Sigmoid colon (tissue), 3 donors: ENCODE data around the gene DGKI.

Source experiments
- POLR2A ChIP-seq, 2 donors: fragments of 450-650 bp; IDR thresholded peaks; one replicate each; pipeline ENCODE4 v1.6.1; 2016; ENCODE audit warnings: antibody characterized with exemption in 2 of 2, mild to moderate bottlenecking in 2 of 2, moderate library complexity in 2 of 2
- TF ChIP-seq, protein P1 (sequence below), 4 experiments: fragments of 450-650 bp in 3 of 4; fragments of 200-600 bp in 1 of 4; IDR thresholded peaks; one replicate each; pipeline ENCODE4 v1.5.1; 2016 to 2019; ENCODE audit warnings: antibody characterized with exemption in 4 of 4, mild to moderate bottlenecking in 3 of 4, moderate library complexity in 2 of 4

DNA sequence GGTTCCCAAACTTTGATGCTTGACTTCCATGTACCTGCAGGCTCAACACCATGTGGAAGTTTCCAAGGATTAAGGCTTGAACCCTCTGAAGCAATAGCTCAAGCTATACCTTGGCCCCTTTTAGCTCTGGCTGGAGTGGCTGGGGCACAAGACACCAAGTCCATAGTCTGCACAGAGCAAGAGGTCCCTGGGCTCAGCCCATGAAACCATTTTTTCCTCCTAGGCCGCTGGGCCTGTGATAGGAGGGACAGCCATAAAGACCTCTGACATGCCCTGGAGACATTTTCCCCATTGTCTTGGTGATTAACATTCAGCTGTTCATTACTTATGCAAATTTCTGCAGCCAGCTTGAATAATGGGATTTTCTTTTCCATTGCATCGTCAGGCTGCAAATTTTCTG lies 14.4 kb downstream of the DGKI start:
- TF ChIP-seq, protein P1, sequence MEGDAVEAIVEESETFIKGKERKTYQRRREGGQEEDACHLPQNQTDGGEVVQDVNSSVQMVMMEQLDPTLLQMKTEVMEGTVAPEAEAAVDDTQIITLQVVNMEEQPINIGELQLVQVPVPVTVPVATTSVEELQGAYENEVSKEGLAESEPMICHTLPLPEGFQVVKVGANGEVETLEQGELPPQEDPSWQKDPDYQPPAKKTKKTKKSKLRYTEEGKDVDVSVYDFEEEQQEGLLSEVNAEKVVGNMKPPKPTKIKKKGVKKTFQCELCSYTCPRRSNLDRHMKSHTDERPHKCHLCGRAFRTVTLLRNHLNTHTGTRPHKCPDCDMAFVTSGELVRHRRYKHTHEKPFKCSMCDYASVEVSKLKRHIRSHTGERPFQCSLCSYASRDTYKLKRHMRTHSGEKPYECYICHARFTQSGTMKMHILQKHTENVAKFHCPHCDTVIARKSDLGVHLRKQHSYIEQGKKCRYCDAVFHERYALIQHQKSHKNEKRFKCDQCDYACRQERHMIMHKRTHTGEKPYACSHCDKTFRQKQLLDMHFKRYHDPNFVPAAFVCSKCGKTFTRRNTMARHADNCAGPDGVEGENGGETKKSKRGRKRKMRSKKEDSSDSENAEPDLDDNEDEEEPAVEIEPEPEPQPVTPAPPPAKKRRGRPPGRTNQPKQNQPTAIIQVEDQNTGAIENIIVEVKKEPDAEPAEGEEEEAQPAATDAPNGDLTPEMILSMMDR (IDR thresholded peaks at IDR 0.05) = no peak
- no peak for TF ChIP-seq POLR2A (IDR thresholded peaks at IDR 0.05)
